ENCODE results near the gene GPRC5D.

Gene GPRC5D

DNA sequence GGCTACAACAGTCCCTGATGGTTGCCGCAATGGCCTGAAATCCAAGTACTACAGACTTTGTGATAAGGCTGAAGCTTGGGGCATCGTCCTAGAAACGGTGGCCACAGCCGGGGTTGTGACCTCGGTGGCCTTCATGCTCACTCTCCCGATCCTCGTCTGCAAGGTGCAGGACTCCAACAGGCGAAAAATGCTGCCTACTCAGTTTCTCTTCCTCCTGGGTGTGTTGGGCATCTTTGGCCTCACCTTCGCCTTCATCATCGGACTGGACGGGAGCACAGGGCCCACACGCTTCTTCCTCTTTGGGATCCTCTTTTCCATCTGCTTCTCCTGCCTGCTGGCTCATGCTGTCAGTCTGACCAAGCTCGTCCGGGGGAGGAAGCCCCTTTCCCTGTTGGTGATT, 43.7 kb downstream of the GPRC5D start:
- no peak for DNase-seq (ENCODE audit: low read depth, low spot score)

DNA sequence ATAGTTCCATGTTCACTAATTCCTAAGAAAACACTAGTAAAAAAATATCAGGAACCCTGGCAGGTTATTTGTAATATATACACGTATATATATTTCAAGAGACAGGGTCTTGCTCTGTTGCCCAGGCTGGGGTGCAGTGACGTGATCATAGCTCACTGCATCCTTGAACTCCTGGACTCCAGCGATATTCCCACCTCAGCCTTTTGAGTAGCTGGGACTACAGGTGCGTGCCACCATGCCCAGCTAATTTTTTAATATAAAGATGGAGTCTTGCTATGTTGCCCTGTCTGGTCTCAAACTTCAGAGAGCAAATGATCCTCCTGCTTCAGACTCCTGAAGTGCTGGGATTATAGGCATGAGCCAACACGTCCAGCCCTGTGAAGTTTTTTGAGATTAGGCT, 44.4 kb downstream of the GPRC5D start:
- no peak for DNase-seq (ENCODE audit: low read depth, low spot score)

DNA sequence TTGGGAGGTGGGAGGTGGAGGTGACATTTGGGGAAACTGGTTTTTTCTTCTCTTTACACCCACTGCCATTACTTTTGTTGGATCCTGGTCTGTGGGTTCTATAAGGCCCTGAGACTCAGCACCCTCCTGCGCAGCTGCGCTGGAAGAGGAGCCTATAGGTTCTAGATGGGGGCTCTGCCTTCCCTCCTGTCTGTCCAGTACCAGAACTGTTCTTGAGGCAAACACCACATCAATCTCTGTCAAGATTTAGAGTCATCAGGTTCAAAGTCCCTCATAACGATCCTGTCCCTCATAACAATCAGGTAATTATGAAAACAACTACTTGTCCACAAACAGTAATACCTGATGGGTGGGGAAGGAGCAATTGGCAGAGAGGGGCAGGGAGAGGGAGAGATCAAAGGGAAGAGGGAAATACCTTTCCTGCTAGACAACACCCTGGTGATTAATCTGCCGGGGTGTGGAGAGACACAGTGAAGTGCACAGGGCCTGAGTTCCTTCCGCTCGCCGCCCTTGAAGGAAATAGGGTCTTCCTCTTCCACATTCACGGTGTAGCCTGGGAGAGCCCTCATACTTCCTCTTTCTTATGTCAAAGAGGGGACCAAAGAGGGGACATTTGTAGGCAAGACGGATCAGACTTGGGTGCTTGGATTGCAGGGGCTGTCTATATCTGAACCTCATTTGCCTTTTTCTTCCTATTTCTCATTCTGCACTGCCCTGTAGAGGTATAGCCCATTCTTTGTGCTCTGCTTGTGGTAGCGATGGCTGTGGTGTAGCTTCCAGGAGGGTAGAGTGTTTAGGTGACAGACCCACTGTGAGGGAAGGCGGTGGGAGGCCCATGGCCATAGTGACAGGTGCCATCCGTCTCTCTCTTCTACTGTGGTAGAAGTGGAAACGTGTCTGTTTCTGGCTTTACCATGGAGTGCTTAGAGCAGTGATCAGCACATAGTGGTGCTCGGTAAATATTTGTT, 48.0 kb downstream of the GPRC5D start:
- no peak for DNase-seq (ENCODE audit: low read depth, low spot score)

DNA sequence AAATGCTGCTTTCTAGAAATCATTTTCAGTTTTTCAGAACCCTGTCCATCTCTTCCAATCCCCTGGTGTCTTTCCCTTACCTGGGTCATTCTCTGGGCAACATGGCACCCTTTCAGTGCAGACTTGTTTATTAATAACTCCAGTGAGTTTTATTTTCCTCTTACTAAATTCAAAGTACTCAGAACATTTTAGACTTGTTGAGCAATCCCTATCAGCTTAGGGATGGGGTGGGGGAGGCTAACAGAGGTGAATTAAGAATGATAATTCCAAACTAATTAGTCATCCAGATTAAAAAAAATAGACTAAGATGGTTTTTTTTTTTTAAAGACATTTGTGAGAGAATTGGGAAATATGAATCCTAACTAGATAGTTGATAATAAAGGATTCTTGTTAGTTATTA, 49.9 kb downstream of the GPRC5D start:
- no peak for DNase-seq (ENCODE audit: low read depth, low spot score)

DNA sequence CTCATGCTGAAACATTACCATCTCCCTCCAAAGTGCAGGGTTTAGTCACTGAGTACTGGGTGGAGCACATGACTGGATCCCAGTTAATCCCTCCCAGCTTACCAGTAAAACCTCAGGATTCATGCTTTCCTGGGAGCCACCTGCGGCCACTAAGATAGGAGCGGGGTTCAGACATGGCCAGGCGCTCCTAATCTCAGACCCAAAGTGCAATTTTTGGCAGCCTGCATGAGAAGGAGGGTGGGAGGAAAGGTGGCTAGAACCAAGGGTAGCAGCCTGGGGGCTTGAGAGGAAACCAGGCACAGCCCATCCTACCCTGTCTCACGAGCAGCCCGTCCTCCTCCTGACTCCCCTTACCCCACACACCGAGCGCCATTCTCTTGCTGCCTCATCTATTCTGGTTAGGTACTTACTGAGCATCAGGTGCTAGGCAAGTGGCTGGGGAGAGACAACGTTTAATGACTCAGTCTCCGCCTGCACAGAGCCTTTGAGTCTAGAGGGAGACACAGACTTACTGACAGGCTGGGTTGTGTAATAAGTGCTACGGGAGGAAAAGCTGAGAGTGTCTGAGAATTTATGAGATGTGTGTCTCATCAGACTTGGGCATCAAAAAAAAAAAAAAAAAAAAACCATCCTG, 50.7 kb downstream of the GPRC5D start:
- DNase-seq (ENCODE audit: low read depth, low spot score), result no peak

DNA sequence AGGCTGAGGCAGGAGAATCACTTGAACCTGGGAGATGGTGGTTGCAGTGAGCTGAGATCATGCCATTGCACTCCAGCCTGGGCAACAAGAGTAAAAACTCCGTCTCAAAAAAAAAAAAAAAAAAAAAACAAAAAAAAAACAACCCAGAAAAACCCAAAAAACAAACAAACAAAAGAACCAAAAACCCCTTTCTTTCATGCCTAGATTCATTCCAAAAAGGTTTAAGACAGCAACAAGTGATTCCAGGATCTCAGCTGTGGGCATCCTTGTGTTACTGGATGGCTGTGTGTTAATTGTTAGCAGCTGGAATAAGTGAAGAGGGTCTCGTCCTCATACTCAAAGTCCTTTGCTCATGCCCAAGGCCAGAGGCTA, 51.2 kb downstream of the GPRC5D start:
- no peak for DNase-seq (ENCODE audit: low read depth, low spot score)

DNA sequence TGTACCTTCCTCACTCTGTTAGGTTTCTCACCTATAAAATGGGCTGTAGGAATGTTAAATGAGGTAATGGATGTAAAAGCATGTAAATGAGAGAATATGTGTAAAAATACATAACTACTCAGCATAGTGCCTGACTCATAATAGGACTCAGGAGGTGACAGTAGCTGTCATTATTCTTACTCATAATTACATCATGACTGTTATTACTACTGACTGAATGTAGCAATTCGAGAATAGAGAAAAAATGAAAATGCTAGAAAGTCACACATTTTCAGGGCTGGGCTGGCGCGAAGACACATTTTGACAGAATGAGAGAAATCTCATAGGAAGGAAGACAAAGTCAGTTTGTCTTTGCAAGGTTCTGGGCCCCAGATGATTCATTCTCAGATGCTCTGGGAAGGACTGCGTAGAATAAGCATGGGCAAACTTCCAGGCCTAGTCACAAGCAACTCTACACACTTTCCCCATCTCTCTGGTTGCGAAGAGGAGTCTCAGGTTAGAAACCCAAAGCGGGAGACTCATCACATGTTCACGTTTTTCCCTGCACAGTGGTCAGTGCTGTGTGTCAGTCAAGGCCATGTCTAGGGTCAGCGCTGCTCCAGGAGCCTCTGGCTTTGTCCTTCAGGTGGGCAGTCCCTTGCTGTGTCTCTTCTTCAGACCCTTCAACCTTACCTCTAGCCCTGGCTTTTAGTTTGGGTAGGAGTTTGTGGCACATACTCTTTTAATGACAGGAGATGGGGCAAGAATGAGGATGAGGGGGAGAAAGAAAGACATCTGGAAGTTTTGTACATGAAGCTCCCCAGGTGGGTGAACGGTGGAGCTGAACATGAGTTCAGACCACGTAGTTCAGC, 52.2 kb downstream of the GPRC5D start:
- peak; percentile 79 for DNase-seq (ENCODE audit: low read depth, low spot score)

DNA sequence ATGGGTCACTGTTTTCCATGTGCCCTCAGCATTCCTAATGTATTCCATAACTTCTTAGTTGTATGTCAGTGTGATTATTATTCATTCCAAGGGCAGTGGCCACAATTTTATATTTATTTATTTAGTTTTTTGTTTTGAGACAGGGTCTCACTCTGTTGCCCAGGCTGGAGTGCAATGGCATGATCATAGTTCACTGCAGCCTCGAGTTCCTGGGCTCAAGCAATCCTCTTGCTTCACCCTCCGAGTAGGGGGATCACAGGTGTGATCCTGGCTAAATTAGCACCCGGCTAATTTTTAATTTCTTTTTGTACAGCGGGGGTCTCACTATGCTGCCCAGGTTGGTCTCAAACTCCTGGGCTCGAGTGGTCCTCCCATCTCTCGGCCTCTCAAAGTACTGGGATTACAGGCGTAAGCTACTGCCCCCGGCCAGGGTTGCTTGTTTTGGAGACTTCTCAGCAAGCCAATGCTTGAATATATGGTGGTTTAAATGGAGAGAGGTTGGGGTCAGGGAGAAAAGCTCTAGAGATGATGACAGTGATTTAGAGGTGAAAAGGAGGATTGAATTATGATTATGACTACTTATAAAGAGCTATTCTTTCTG, 53.0 kb downstream of the GPRC5D start:
- DNase-seq (ENCODE audit: low read depth, low spot score), result no peak

DNA sequence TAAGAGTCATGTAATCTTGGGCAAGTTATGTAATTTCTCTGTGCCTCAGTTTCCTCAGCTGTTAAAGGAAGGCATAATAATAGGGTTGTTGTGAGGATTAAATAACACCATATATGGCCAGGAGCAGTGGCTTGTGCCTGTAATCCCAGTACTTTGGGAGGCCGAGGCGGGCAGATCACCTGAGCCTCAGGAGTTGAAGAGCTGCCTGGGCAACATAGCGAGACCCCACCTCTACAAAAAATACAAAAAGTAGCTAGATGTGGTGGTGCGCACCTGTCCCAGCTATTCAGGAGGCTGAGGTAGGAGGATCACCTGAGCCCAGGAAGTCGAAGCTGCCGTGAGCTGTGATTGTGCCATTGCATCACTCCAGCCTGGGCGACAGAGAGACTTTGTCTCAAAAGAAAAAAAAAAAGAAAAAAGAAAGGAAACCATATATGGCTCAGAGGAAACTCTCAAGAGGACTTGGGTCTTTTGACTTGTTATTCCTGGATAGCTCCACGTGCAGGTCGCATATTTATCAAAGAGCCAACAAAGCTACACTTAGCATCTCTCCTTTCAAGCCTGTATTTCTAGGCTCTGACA, 53.7 kb downstream of the GPRC5D start:
- no peak for DNase-seq (ENCODE audit: low read depth, low spot score)

DNA sequence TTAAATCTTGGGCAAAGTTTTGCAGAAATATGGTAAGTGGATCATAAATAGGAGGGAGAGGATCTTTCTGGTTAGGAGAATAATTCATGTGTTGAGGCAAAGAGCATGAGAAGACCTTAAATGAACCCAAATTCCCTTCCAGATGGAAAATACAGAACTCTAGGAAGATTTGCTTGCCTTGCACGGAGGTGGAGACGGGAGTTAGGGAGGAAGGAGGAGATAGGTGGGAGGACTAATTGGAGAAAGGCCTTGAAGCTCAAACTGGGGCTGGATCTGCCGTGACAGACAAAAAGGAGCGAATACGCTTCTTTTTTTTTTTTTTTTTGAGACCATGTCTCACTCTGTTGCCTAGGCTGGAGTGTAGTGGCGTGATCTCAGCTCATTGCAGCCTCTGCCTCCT, 54.7 kb downstream of the GPRC5D start:
- DNase-seq (ENCODE audit: low read depth, low spot score), result no peak

DNA sequence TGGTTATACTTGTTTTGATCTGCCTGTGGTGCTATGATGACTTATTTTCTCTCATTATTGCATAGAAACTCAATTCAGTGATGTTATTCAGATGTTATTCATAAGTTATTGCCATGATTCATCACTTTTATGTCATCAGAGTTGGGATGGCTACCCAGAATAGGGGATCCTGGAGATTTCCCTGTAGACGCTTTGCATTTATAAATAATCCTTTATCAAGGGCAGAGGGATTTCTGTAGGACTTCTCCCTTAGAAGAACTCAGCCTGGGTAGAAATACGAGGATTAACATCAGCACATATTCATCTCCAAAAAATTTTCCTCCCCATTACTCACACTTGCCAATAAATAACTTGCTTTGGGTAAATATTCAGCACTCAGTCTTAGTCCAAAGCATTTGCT, 55.7 kb downstream of the GPRC5D start:
- DNase-seq (ENCODE audit: low read depth, low spot score), result no peak

DNA sequence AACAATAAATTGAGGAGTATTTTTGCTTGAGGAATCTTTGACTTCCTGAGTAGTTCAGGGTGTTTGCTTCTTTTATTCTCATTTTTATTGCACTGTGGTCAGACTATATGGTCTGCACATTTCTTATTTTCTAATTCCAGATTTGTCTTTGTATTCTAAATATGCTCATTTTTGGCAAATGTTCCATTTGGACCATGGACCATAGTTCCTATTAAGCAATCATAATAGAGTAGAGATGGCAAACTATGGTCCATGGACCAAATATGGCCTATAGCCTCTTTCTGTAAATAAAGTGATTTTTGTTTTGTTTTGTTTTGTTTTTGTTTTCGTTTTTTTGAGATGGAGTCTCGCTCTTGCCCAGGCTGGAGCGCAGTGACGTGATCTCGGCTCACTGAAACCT, 58.5 kb downstream of the GPRC5D start:
- no peak for DNase-seq (ENCODE audit: low read depth, low spot score)

DNA sequence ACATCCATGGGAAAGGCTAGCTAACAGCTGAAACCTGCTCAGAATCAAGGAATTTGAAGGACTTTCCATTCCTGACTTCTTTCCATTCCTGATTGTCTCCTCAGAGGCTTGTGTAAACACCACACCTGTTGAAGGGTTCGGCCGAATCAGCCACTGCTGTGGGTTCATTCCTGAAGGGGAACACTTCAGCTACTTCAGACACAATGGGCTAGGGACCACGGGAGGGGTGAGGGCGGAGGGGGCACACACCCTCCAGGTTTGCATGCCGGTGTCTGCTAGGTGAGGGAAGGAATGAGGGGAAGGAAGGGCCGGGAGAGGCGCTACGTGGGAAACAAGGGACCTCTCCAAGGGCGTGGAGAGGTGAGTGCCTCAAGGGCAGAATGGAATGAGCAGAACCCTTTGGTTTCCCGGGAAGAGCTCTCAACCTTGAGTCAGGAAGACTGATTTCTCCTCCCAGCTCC, 59.3 kb downstream of the GPRC5D start:
- no peak for DNase-seq (ENCODE audit: low read depth, low spot score)

DNA sequence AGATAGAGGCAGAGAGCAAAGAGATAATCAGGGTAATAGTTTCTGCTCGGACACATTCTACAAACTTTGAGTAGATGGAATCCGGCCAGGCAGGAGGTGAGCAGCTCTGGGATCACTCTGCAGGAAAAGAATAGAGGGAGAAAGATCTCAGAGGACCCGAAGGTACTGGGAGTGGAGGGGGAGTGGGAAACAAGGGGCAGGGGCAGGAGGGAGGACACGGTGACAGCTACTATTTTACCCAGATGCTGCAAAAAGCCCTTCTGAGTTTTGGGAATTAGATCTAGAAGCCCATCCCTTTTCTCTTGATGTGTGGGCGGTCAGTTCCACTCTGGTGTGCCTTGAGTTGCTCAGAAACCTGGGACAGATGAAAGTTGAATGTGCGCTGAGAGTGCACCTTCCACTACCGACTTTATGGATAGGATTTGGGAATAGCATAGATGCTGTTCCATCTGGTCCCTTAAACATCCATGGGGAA, 60.1 kb downstream of the GPRC5D start:
- DNase-seq (ENCODE audit: low read depth, low spot score), result no peak

DNA sequence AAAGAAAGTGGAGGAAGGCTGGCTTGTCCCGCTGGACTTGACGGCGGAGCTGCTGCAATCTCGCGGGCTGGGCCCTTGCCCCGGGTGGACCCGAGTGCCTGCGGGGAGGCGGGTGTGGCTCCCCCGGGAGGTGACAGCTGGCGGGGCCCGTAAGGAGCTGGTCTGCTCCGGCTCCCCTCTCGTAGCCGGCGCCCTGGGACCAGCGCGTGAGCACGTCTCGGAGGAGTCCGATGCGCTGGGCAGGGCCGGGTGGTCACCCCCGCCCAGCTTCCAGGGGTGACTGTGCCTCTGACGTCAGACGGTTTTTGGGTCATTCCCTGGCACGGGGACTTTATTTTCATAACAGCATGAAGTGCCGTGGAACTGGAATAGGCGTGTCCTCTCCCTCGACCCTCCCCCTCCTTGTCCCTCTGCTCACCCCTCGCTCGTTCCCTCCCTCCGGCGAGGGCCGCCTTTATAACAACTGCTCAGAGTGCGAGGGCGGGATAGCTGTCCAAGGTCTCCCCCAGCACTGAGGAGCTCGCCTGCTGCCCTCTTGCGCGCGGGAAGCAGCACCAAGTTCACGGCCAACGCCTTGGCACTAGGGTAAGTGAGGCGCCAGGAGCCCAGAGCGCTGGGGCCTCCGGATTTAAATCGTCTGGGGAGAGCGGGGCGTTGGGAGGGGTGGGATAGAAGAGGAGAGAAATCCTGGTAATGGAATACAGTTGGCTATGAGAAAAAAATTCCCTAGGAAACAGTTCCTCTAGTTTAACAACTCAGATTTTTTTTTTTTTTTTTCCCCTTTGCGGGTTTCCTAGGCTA, 60.7 kb downstream of the GPRC5D start, which contains the start of gene GPRC5A:
TSS of gene GPRC5A (plus strand) at position 483 of the 801 bp plus-strand sequence. CDS start 16,688 bp downstream, outside the sequence.
- DNase-seq (ENCODE audit: low read depth, low spot score), result peak; percentile 83
